Testis (tissue), 3 donors: ENCODE measurements around the gene ROR2. TPM values are rescaled to one million over a fixed set of nuclear protein-coding genes. Genes with fewer than 3 reads are reported as not detected.

ENCODE experiments used
- DNase-seq: peaks from one replicate; pipeline ENCODE4 v3.0.0-alpha.2; 2019
- H3K27ac ChIP-seq, 2 donors: fragments of 200-600 bp; sonication (generic); one replicate each; pipeline ENCODE4 v1.5.1; 2019
- H3K27me3 ChIP-seq: fragments of 200-600 bp; sonication (generic); one replicate; pipeline ENCODE4 v1.5.1; 2019
- H3K36me3 ChIP-seq: fragments of 200-600 bp; sonication (generic); one replicate; pipeline ENCODE4 v1.5.1; 2017; ENCODE audit warnings: low read depth; ENCODE audit errors: missing control alignments
- H3K4me1 ChIP-seq: fragments of 200-600 bp; sonication (generic); one replicate; pipeline ENCODE4 v1.5.1; 2019
- H3K4me3 ChIP-seq, 2 donors: fragments of 200-600 bp; sonication (generic); one replicate each; pipeline ENCODE4 v1.5.1; 2017 to 2019
- H3K9me3 ChIP-seq: fragments of 200-600 bp; sonication (generic); one replicate; pipeline ENCODE4 v1.5.1; 2017
- POLR2A ChIP-seq: fragments of 450-650 bp; IDR thresholded peaks from one replicate; pipeline ENCODE4 v1.6.1; 2017; ENCODE audit warnings: antibody characterized with exemption, mild to moderate bottlenecking, moderate library complexity
- WGBS, 2 donors: methylation state at CpG; one replicate each; pipeline ENCODE4 v1.1.5; 2018; 5-methylcytosine and 5-hydroxymethylcytosine counted together
- intact Hi-C: fragments of 100-400 bp; cut with DNase I; formaldehyde crosslinking; loops from one replicate; pipeline ENCODE4 v1.15.1; 2023; ENCODE audit warnings: low total_unique reads
- polyA plus RNA-seq: library from polyadenylated mRNA; stranded (reverse); fragments of 350-450 nt; fragmentation: Illumina TruSeq; extraction: RNeasy Lipid Tissue Mini Kit (QIAGEN cat#74804); gene quantifications from one replicate; pipeline ENCODE4 v1.2.3, GENCODE V29; 2014; ENCODE audit warnings: low read depth, low replicate concordance; ENCODE audit not compliant: insufficient read depth
- total RNA-seq, 2 donors: library from RNA; depleted of rRNA; stranded (reverse); fragments of >200 nt; gene quantifications; one replicate each; pipeline ENCODE4 v1.2.3, GENCODE V29; 2016
- TF ChIP-seq, protein P1 (sequence below), 3 experiments: fragments of 450-650 bp in 2 of 3; fragments of 200-600 bp in 1 of 3; sonication (generic) in 1 of 3; IDR thresholded peaks; one replicate each; pipeline ENCODE4 v1.5.1; 2016 to 2019; ENCODE audit warnings: antibody characterized with exemption in 3 of 3, mild to moderate bottlenecking in 2 of 3, moderate library complexity in 1 of 3

ROR2 gene
- total and polyA plus RNA-seq, 3 donors from 2014 or later = 11.5 to 16.5 (median 12.3) TPM

DNA sequence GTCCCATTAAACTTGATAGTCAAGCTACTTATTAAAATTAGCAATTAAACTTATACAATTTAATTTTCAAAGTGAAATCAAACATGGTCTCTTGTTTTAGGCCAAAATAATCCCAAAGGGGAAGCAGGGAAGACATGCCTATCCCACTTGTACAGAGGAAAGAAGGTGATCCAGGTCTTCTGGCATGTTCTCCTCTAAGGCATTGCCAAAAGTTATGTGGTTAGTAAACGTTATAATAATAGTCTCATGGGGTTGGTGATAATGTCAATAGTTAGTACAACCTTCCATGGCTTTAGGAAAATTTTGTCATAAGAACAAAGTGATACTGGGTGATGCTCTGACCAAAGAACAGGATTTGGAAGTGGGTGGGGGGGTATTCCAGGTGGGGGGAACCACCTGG, 52.8 kb downstream of the ROR2 start:
- peaks cover 30% of the 10 kb centered on the region for H3K4me1 ChIP-seq
- no peaks in the 10 kb centered on the region for H3K36me3 ChIP-seq
- no peak overlapping the region for H3K27ac ChIP-seq
- no peak for TF ChIP-seq POLR2A
- TF ChIP-seq, protein P1, sequence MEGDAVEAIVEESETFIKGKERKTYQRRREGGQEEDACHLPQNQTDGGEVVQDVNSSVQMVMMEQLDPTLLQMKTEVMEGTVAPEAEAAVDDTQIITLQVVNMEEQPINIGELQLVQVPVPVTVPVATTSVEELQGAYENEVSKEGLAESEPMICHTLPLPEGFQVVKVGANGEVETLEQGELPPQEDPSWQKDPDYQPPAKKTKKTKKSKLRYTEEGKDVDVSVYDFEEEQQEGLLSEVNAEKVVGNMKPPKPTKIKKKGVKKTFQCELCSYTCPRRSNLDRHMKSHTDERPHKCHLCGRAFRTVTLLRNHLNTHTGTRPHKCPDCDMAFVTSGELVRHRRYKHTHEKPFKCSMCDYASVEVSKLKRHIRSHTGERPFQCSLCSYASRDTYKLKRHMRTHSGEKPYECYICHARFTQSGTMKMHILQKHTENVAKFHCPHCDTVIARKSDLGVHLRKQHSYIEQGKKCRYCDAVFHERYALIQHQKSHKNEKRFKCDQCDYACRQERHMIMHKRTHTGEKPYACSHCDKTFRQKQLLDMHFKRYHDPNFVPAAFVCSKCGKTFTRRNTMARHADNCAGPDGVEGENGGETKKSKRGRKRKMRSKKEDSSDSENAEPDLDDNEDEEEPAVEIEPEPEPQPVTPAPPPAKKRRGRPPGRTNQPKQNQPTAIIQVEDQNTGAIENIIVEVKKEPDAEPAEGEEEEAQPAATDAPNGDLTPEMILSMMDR (IDR thresholded peaks at IDR 0.05) = no peak
- DNase-seq = no peak
- intact Hi-C loops = no loop called here
- 31 to 37% methylated on average over 1 of the region's 1 CpG for WGBS, 2 donors
- H3K9me3 ChIP-seq = no peaks in the 10 kb centered on the region
- H3K4me3 ChIP-seq = no peak overlapping the region
- H3K27me3 ChIP-seq = no peaks in the 10 kb centered on the region

DNA sequence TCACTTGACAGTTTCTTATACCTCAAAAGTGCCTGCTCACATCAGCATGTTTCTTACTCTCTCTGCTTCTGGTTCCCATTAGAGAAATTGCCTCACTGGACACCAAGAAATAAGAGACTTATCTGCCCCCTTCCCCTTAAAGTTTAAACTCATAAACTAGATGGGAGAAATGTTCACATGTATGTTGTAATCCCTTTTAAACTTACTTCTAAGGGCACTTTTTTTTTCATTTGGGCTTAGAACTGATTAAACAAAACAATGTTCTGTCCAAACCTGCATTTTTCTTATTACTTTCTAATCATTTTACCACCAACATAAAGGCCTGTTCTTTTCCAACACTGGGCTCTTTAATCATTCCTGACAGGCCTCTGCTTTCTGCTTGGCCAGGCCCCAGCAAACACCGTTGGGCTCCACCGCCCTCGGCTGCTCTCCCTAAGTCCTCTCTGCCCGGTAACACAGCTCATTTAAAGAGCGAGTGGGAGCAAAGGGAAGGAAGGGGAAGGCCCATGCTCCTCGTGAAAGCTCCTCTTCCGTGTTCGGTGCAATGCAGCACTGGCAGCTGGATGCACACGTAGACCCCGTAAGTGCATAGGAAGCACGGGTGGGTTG, 53.4 kb downstream of the ROR2 start:
- DNase-seq = no peak
- Histone ChIP-seq H3K36me3 (no peaks in the 10 kb centered on the region), H3K9me3 (no peaks in the 10 kb centered on the region), H3K27me3 (no peaks in the 10 kb centered on the region), H3K4me3 (no peak overlapping the region), H3K27ac (peak overlapping the region in 1 of 2 donors; percentile 10), H3K4me1 (peaks cover 30% of the 10 kb centered on the region)
- 25 to 34% methylated on average over 11 of the region's 11 CpGs for WGBS, 2 donors
- intact Hi-C loops = no loop called here
- TF ChIP-seq, protein P1 (IDR thresholded peaks at IDR 0.05) = no peak
- TF ChIP-seq POLR2A = no peak

DNA sequence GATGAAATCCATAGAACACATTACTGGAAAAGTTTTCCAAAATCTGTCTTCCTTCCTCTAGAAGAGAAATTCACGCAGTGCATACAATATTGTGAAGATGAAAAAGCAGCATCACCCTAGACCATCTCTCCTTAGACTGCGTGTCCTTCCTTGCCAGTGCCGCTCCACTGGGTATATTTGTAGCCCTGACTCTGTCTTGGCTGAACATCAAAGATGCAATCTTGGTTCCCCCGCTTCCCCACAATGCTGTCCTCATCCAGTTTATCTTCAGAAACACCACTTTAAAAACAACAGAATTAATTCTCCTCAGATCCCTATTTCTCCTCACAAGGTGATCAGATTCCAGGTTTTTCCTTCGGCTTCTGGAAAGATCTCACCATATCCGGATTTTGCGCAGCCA, 53.9 kb downstream of the ROR2 start:
- peaks cover 30% of the 10 kb centered on the region for H3K4me1 ChIP-seq
- intact Hi-C loops = no loop called here

DNA sequence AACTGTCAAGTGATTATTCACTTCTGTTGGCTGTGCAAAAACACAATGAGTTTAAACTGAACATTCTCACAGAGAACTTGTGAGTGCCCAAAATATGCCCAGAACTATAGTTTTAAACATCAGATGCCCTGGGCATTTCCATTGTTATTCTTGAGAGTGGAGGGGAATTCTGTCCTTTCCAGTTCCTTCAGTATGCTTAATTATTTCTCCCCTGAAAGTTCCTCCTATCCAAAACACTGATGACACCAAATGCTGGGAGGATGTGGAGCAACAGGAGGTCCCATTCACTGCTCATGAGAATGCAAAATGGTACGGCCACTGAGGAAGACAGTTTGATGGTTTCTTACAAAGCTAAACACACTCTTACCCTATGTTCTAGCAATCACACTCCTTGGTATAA, 55.5 kb downstream of the ROR2 start:
- H3K4me1 ChIP-seq = peaks cover 25% of the 10 kb centered on the region
- WGBS, 2 donors = 42 to 90% methylated on average over 1 of the region's 1 CpG
- TF ChIP-seq, protein P1 (IDR thresholded peaks at IDR 0.05) = no peak
- TF ChIP-seq POLR2A = no peak
- no peak overlapping the region for H3K4me3 ChIP-seq
- no peaks in the 10 kb centered on the region for H3K27me3 ChIP-seq
- no peaks in the 10 kb centered on the region for H3K36me3 ChIP-seq
- DNase-seq = no peak
- no peak overlapping the region for H3K27ac ChIP-seq
- no peaks in the 10 kb centered on the region for H3K9me3 ChIP-seq
- intact Hi-C loops = no loop called here

More for the DNA sequence above, 53.9 kb downstream of the ROR2 start:
- H3K9me3 ChIP-seq = no peaks in the 10 kb centered on the region
- TF ChIP-seq, protein P1 (IDR thresholded peaks at IDR 0.05) = no peak
- TF ChIP-seq POLR2A = no peak
- WGBS, 2 donors = 73 to 74% methylated on average over 7 of the region's 7 CpGs
- no peaks in the 10 kb centered on the region for H3K27me3 ChIP-seq
- H3K4me3 ChIP-seq = no peak overlapping the region
- peak overlapping the region in 1 of 2 donors; percentile 10 for H3K27ac ChIP-seq
- no peaks in the 10 kb centered on the region for H3K36me3 ChIP-seq
- no peak for DNase-seq

DNA sequence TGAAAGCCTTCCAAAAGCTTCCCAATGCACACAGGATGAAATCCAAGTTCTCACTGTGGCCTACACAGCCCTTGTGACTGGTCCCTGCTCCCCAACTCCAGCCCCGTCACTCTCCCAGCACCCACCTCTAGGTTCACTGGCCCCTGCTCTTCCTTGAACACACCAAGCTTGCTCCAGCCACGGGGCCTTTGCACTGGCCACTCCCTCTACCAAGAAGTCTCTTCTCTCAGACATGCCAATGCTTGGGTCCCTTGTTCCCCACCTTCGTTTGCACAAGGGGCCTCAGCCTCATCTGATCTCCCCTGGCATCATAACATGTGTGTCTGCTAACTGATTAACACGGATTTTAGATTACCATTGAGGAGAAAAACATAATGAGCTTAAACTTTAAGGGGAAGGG, 56.0 kb downstream of the ROR2 start:
- peaks cover 29% of the 10 kb centered on the region for H3K4me1 ChIP-seq
- no peaks in the 10 kb centered on the region for H3K9me3 ChIP-seq
- no peaks in the 10 kb centered on the region for H3K27me3 ChIP-seq
- no peak for DNase-seq
- no peak overlapping the region for H3K27ac ChIP-seq
- TF ChIP-seq POLR2A = no peak
- TF ChIP-seq, protein P1 (IDR thresholded peaks at IDR 0.05) = no peak
- WGBS, 2 donors = 83 to 88% methylated on average over 4 of the region's 4 CpGs
- H3K4me3 ChIP-seq = no peak overlapping the region
- no peaks in the 10 kb centered on the region for H3K36me3 ChIP-seq
- intact Hi-C loops = no loop called here
